MM.1S (cell line): Measurements from ENCODE around the gene PCCA.

Source experiments
- DNase-seq: peaks from one replicate; pipeline ENCODE4 v3.0.0-alpha.2; 2015
- H2AFZ ChIP-seq: fragments of 300-600 bp; sonication (generic); 2 replicates; pipeline ENCODE4 v1.6.0; 2016; ENCODE audit warnings: antibody characterized with exemption, low read length
- H3F3A ChIP-seq: fragments of 300-600 bp; sonication (generic); 2 replicates; pipeline ENCODE4 v1.6.1; 2016; ENCODE audit warnings: mild to moderate bottlenecking, antibody characterized with exemption, low read length, moderate library complexity, mixed read lengths; ENCODE audit not compliant: insufficient read depth
- H3K27ac ChIP-seq: fragments of 300-600 bp; sonication (generic); 2 replicates; pipeline ENCODE4 v1.5.1; 2016; ENCODE audit warnings: mild to moderate bottlenecking, low read length
- H3K27me3 ChIP-seq: fragments of 300-600 bp; sonication (generic); replicated peaks from 2 replicates; pipeline ENCODE4 v1.6.0; 2016; ENCODE audit warnings: low read length; ENCODE audit not compliant: insufficient read depth
- H3K36me3 ChIP-seq: fragments of 300-600 bp; sonication (generic); replicated peaks from 2 replicates; pipeline ENCODE4 v1.6.1; 2016; ENCODE audit warnings: mild to moderate bottlenecking, low read length, mixed read lengths; ENCODE audit not compliant: insufficient read depth
- H3K4me1 ChIP-seq: fragments of 300-600 bp; sonication (generic); 2 replicates; pipeline ENCODE4 v1.6.1; 2016; ENCODE audit warnings: low read length, mixed read lengths
- H3K4me2 ChIP-seq: fragments of 300-600 bp; sonication (generic); 2 replicates; pipeline ENCODE4 v1.6.0; 2016; ENCODE audit warnings: low read depth, low read length
- H3K4me3 ChIP-seq: fragments of 300-600 bp; sonication (generic); 2 replicates; pipeline ENCODE4 v1.5.1; 2016; ENCODE audit warnings: low read length, mixed read lengths
- H3K79me2 ChIP-seq: fragments of 300-600 bp; sonication (generic); 2 replicates; pipeline ENCODE4 v1.6.1; 2016; ENCODE audit warnings: mixed run types, low read length, mixed read lengths
- H3K9ac ChIP-seq: fragments of 300-600 bp; sonication (generic); 2 replicates; pipeline ENCODE4 v1.6.1; 2016; ENCODE audit warnings: low read length, mixed read lengths
- H3K9me2 ChIP-seq: fragments of 300-600 bp; sonication (generic); replicated peaks from 2 replicates; pipeline ENCODE4 v1.6.1; 2016; ENCODE audit warnings: mild to moderate bottlenecking, low read length, mixed read lengths; ENCODE audit not compliant: insufficient read depth
- H3K9me3 ChIP-seq: fragments of 300-600 bp; sonication (generic); replicated peaks from 2 replicates; pipeline ENCODE4 v1.6.1; 2016; ENCODE audit warnings: mild to moderate bottlenecking, low read length, mixed read lengths; ENCODE audit not compliant: insufficient read depth
- H4K20me1 ChIP-seq: fragments of 300-600 bp; sonication (generic); 2 replicates; pipeline ENCODE4 v1.6.1; 2016; ENCODE audit warnings: mild to moderate bottlenecking, low read length, moderate library complexity, mixed read lengths; ENCODE audit not compliant: insufficient read depth
- CTCF ChIP-seq: fragments of 300-600 bp; sonication (generic); IDR thresholded peaks from 2 replicates; pipeline ENCODE4 v1.5.1; 2016; ENCODE audit warnings: antibody characterized with exemption, low read length, mixed read lengths
- EZH2 ChIP-seq: fragments of 300-600 bp; sonication (generic); optimal IDR thresholded peaks from 2 replicates; pipeline ENCODE3; 2017; ENCODE audit warnings: low read depth, mild to moderate bottlenecking, antibody characterized with exemption, low read length, mixed read lengths
- EZH2phosphoT487 ChIP-seq: fragments of 300-600 bp; sonication (generic); IDR thresholded peaks from 2 replicates; pipeline ENCODE4 v1.6.1; 2018; ENCODE audit warnings: antibody characterized with exemption, low read length

PCCA gene

GRCh38 chr13:100044936-100045335, 44.0 kb upstream of the PCCA start:
- H3K79me2 ChIP-seq: no peaks in the 10 kb centered on the region
- no peak overlapping the region for H3K4me2 ChIP-seq
- H3K9me3 ChIP-seq: no peaks in the 10 kb centered on the region
- H3K27ac ChIP-seq: no peak overlapping the region
- no peaks in the 10 kb centered on the region for H4K20me1 ChIP-seq
- no peaks in the 10 kb centered on the region for H3K27me3 ChIP-seq
- H3K4me3 ChIP-seq: no peak overlapping the region
- DNase-seq: no peak
- no peak overlapping the region for H2AFZ ChIP-seq
- no peaks in the 10 kb centered on the region for H3K9me2 ChIP-seq
- no peaks in the 10 kb centered on the region for H3F3A ChIP-seq
- no peaks in the 10 kb centered on the region for H3K4me1 ChIP-seq
- H3K36me3 ChIP-seq: no peaks in the 10 kb centered on the region
- H3K9ac ChIP-seq: no peak overlapping the region
- TF ChIP-seq EZH2phosphoT487: no peak
- no peak for TF ChIP-seq CTCF
- no peak for TF ChIP-seq EZH2

- Histone ChIP-seq H4K20me1 (no peaks in the 10 kb centered on the region), H3K4me2 (no peak overlapping the region), H3K9ac (no peak overlapping the region), H3F3A (no peaks in the 10 kb centered on the region), H3K79me2 (no peaks in the 10 kb centered on the region), H3K4me3 (no peak overlapping the region), H3K27me3 (no peaks in the 10 kb centered on the region), H3K4me1 (no peaks in the 10 kb centered on the region), H3K9me3 (no peaks in the 10 kb centered on the region), H2AFZ (no peak overlapping the region), H3K27ac (no peak overlapping the region), H3K9me2 (no peaks in the 10 kb centered on the region), H3K36me3 (no peaks in the 10 kb centered on the region)
- TF ChIP-seq EZH2: no peak
- TF ChIP-seq EZH2phosphoT487: no peak
- TF ChIP-seq CTCF: no peak
- DNase-seq: no peak
Measured at GRCh38 chr13:100045355-100045754, 43.5 kb upstream of the PCCA start.

- H2AFZ ChIP-seq: no peak overlapping the region
- no peak overlapping the region for H3K27ac ChIP-seq
- no peaks in the 10 kb centered on the region for H3K9me2 ChIP-seq
Measured at GRCh38 chr13:100051070-100051469, 37.8 kb upstream of the PCCA start.

More at GRCh38 chr13:100051070-100051469, 37.8 kb upstream of the PCCA start:
- Histone ChIP-seq H4K20me1 (no peaks in the 10 kb centered on the region), H3K4me2 (no peak overlapping the region), H3K27me3 (no peaks in the 10 kb centered on the region), H3K9ac (no peak overlapping the region), H3K79me2 (no peaks in the 10 kb centered on the region), H3F3A (no peaks in the 10 kb centered on the region), H3K4me3 (no peak overlapping the region), H3K36me3 (no peaks in the 10 kb centered on the region), H3K9me3 (no peaks in the 10 kb centered on the region), H3K4me1 (no peaks in the 10 kb centered on the region)
- no peak for TF ChIP-seq CTCF
- TF ChIP-seq EZH2phosphoT487: no peak
- TF ChIP-seq EZH2: no peak
- no peak for DNase-seq
